ENCODE measurements around the gene C1QB. TPM values are rescaled to one million over a fixed set of nuclear protein-coding genes. Genes with fewer than 3 reads are reported as not detected.

Gene C1QB
- total RNA-seq, 1 donor from 2014 or later, result 454 TPM

GRCh38 chr1:22618056-22618455 is 35.0 kb upstream of the C1QB start:
- intact Hi-C loops (cut with DNase I), result no loop called here
- DNase-seq (ENCODE audit: low spot score in 2 of 2), result no peak
- Histone ChIP-seq H3K27ac (no peak overlapping the region), H3K4me1 (no peaks in the 10 kb centered on the region), H3K9me3 (no peaks in the 10 kb centered on the region), H3K27me3 (no peaks in the 10 kb centered on the region), H3K4me3 (no peak overlapping the region), H3K36me3 (no peaks in the 10 kb centered on the region)
- no peak for TF ChIP-seq CTCF (IDR thresholded peaks at IDR 0.05)

GRCh38 chr1:22619252-22619651 is 33.8 kb upstream of the C1QB start:
- Histone ChIP-seq H3K27me3 (no peaks in the 10 kb centered on the region), H3K27ac (no peak overlapping the region), H3K36me3 (no peaks in the 10 kb centered on the region), H3K9me3 (no peaks in the 10 kb centered on the region), H3K4me3 (no peak overlapping the region), H3K4me1 (no peaks in the 10 kb centered on the region)
- DNase-seq (ENCODE audit: low spot score in 2 of 2), result no peak
- intact Hi-C loops (cut with DNase I), result no loop called here
- TF ChIP-seq CTCF (IDR thresholded peaks at IDR 0.05), result no peak

- no peak for TF ChIP-seq CTCF (IDR thresholded peaks at IDR 0.05)
- Histone ChIP-seq H3K36me3 (no peaks in the 10 kb centered on the region), H3K27ac (no peak overlapping the region), H3K9me3 (no peaks in the 10 kb centered on the region), H3K4me1 (no peaks in the 10 kb centered on the region), H3K4me3 (no peak overlapping the region), H3K27me3 (peaks cover 3% of the 10 kb centered on the region)
- intact Hi-C loops (cut with DNase I), result no loop called here
- no peak for DNase-seq (ENCODE audit: low spot score in 2 of 2)
Measured at GRCh38 chr1:22619798-22620197, 33.2 kb upstream of the C1QB start.

GRCh38 chr1:22621761-22622160 is 31.3 kb upstream of the C1QB start:
- no peaks in the 10 kb centered on the region for H3K9me3 ChIP-seq
- H3K27me3 ChIP-seq, result peaks cover 3% of the 10 kb centered on the region
- no peaks in the 10 kb centered on the region for H3K36me3 ChIP-seq
- no peak overlapping the region for H3K4me3 ChIP-seq
- H3K4me1 ChIP-seq, result no peaks in the 10 kb centered on the region
- DNase-seq (ENCODE audit: low spot score in 2 of 2), result no peak
- intact Hi-C loops (cut with DNase I), result no loop called here
- no peak for TF ChIP-seq CTCF (IDR thresholded peaks at IDR 0.05)
- no peak overlapping the region for H3K27ac ChIP-seq

- DNase-seq (ENCODE audit: low spot score in 2 of 2), result no peak
- no peak for TF ChIP-seq CTCF (IDR thresholded peaks at IDR 0.05)
- Histone ChIP-seq H3K36me3 (no peaks in the 10 kb centered on the region), H3K9me3 (no peaks in the 10 kb centered on the region), H3K4me3 (no peak overlapping the region), H3K4me1 (no peaks in the 10 kb centered on the region), H3K27me3 (peaks cover 3% of the 10 kb centered on the region), H3K27ac (no peak overlapping the region)
- intact Hi-C loops (cut with DNase I), result no loop called here
Measured at GRCh38 chr1:22625262-22625925, 27.6 kb upstream of the C1QB start.

Data from ascending aorta (tissue), 2 donors.